ENCODE measurements around the gene IRS4.

IRS4 gene

GRCh38 chrX:108699368-108699767 lies 37.0 kb downstream of the IRS4 start:
- Histone ChIP-seq H2BK120ac (ENCODE audit: low read depth, low read length) (no peak overlapping the region), H3K9ac (ENCODE audit: low read depth, low read length, poor library complexity) (no peak overlapping the region), H3K27ac (replicated peaks; ENCODE audit: low read length) (no peak overlapping the region), H3K4ac (ENCODE audit: low read length) (no peak overlapping the region), H3K4me3 (ENCODE audit: low read length in 2 of 2) (no peak overlapping the region), H3K4me2 (ENCODE audit: insufficient read depth, low read length, poor library complexity, severe bottlenecking) (no peak overlapping the region), H3K79me1 (ENCODE audit: low read depth, low read length) (no peaks in the 10 kb centered on the region), H2BK15ac (ENCODE audit: low read length) (no peak overlapping the region), H2AK5ac (ENCODE audit: low read depth, low read length) (no peak overlapping the region), H4K8ac (ENCODE audit: low read depth, low read length) (no peak overlapping the region), H3K14ac (ENCODE audit: low read length) (no peak overlapping the region), H4K91ac (ENCODE audit: low read depth, low read length, poor library complexity) (no peak overlapping the region), H2BK5ac (ENCODE audit: low read length) (no peak overlapping the region), H3K4me1 (ENCODE audit: control insufficient read depth in 2 of 2, insufficient read depth in 1 of 2, low read depth in 1 of 2, low read length in 2 of 2) (no peaks in the 10 kb centered on the region), H3K23ac (ENCODE audit: low read depth, low read length, poor library complexity) (no peak overlapping the region), H2AFZ (ENCODE audit: low read length) (no peak overlapping the region), H3K36me3 (replicated peaks in 1 of 2; ENCODE audit: control insufficient read depth in 2 of 2, insufficient read depth in 2 of 2, low read length in 2 of 2) (peaks cover 0 to 12% of the 10 kb centered on the region in 2 donors), H2BK12ac (ENCODE audit: low read length) (no peak overlapping the region), H3K27me3 (ENCODE audit: control insufficient read depth in 3 of 3, insufficient read depth in 3 of 3, low read depth in 1 of 3, low read length in 3 of 3) (no peaks in the 10 kb centered on the region), H3K18ac (ENCODE audit: low read length) (no peak overlapping the region), H3K9me3 (replicated peaks in 1 of 2; ENCODE audit: control insufficient read depth in 2 of 2, insufficient read depth in 1 of 2, low read depth in 1 of 2, low read length in 2 of 2) (no peaks in the 10 kb centered on the region)
- WGBS, 2 donors (ENCODE audit: extremely low coverage in 2 of 2, insufficient read length in 2 of 2, insufficient replicate concordance in 1 of 2), result no CpG with 5 or more reads among the region's 1 CpG
- DNase-seq (ENCODE audit: low spot score), result peak; percentile 0

- Histone ChIP-seq H4K91ac (ENCODE audit: low read depth, low read length, poor library complexity) (no peak overlapping the region), H3K9ac (ENCODE audit: low read depth, low read length, poor library complexity) (no peak overlapping the region), H2BK120ac (ENCODE audit: low read depth, low read length) (no peak overlapping the region), H2BK12ac (ENCODE audit: low read length) (no peak overlapping the region), H3K4ac (ENCODE audit: low read length) (no peak overlapping the region), H3K14ac (ENCODE audit: low read length) (no peak overlapping the region), H3K23ac (ENCODE audit: low read depth, low read length, poor library complexity) (no peak overlapping the region), H3K4me2 (ENCODE audit: insufficient read depth, low read length, poor library complexity, severe bottlenecking) (no peak overlapping the region), H3K27ac (replicated peaks; ENCODE audit: low read length) (no peak overlapping the region), H2BK5ac (ENCODE audit: low read length) (no peak overlapping the region), H3K9me3 (replicated peaks in 1 of 2; ENCODE audit: control insufficient read depth in 2 of 2, insufficient read depth in 1 of 2, low read depth in 1 of 2, low read length in 2 of 2) (no peaks in the 10 kb centered on the region), H2AFZ (ENCODE audit: low read length) (no peak overlapping the region), H2BK15ac (ENCODE audit: low read length) (no peak overlapping the region), H3K18ac (ENCODE audit: low read length) (no peak overlapping the region), H2AK5ac (ENCODE audit: low read depth, low read length) (no peak overlapping the region), H3K4me3 (ENCODE audit: low read length in 2 of 2) (no peak overlapping the region), H3K36me3 (replicated peaks in 1 of 2; ENCODE audit: control insufficient read depth in 2 of 2, insufficient read depth in 2 of 2, low read length in 2 of 2) (peaks cover 2 to 24% of the 10 kb centered on the region in 2 donors), H4K8ac (ENCODE audit: low read depth, low read length) (no peak overlapping the region), H3K4me1 (ENCODE audit: control insufficient read depth in 2 of 2, insufficient read depth in 1 of 2, low read depth in 1 of 2, low read length in 2 of 2) (no peaks in the 10 kb centered on the region), H3K27me3 (ENCODE audit: control insufficient read depth in 3 of 3, insufficient read depth in 3 of 3, low read depth in 1 of 3, low read length in 3 of 3) (no peaks in the 10 kb centered on the region), H3K79me1 (ENCODE audit: low read depth, low read length) (no peaks in the 10 kb centered on the region)
- DNase-seq (ENCODE audit: low spot score), result no peak
- WGBS, 2 donors (ENCODE audit: extremely low coverage in 2 of 2, insufficient read length in 2 of 2, insufficient replicate concordance in 1 of 2), result no CpG with 5 or more reads among the region's 3 CpGs
These were observed 39.7 kb downstream of the IRS4 start for GRCh38 chrX:108696690-108697089.

Data from neuronal stem cell (in vitro differentiated cells).